Activated T-cell treated with anti-CD3 and anti-CD28 coated beads, Interleukin-2, amount 50 U/mL, for 72 hours (primary cell): ENCODE data around the gene SPRR2F. TPM values are rescaled to one million over a fixed set of nuclear protein-coding genes. Genes with fewer than 3 reads are reported as not detected.
"Not testable (repeated sequence)": the region's sequence is repeated elsewhere in the genome, so short reads cannot be mapped to it uniquely, and the experiment has no call there.

Experiments
- ATAC-seq, 2 donors: fragments of 150-1000 bp; cut with Tn5 transposase; replicated peaks in 1 of 2; 2 replicates each; pipeline ENCODE4 v1.10.0; 2021; ENCODE audit warnings: moderate library complexity in 2 of 2, mild to moderate bottlenecking in 1 of 2
- DNase-seq, 2 donors: peaks; one replicate each; pipeline ENCODE4 v3.0.0; 2021 to 2022; ENCODE audit warnings: mixed read lengths in 1 of 2
- H3K27ac Mint-ChIP-seq: one replicate; pipeline ENCODE4 v1.8.0; 2022; ENCODE audit warnings: mild to moderate bottlenecking, moderate library complexity, mixed read lengths
- H3K27me3 Mint-ChIP-seq: one replicate; pipeline ENCODE4 v1.8.0; 2022; ENCODE audit warnings: low read depth, mixed read lengths
- H3K36me3 Mint-ChIP-seq, 2 donors: one replicate each; pipeline ENCODE4 v1.8.0; 2022; ENCODE audit warnings: mixed read lengths in 2 of 2, mild to moderate bottlenecking in 1 of 2; ENCODE audit not compliant: insufficient read depth in 2 of 2
- H3K4me1 Mint-ChIP-seq: one replicate; pipeline ENCODE4 v1.8.0; 2022; ENCODE audit warnings: low read depth, mixed read lengths
- H3K4me3 Mint-ChIP-seq, 2 donors: one replicate each; pipeline ENCODE4 v1.8.0; 2022; ENCODE audit warnings: mild to moderate bottlenecking in 2 of 2, mixed read lengths in 2 of 2, moderate library complexity in 2 of 2
- H3K9me3 Mint-ChIP-seq, 2 donors: one replicate each; pipeline ENCODE4 v1.8.0; 2022; ENCODE audit warnings: mixed read lengths in 2 of 2
- total RNA-seq, 2 donors: library from RNA; stranded (reverse); gene quantifications; one replicate each; pipeline ENCODE4 v1.2.3, GENCODE V29; 2022

SPRR2F gene
- total RNA-seq = not detected

- DNase-seq (no peak), ATAC-seq (no peak)
- Mint-ChIP-seq H3K27me3 (peaks cover 2% of the 10 kb centered on the region), H3K27ac (no peak within 1 kb of the TSS), H3K4me3 (no peak within 1 kb of the TSS), H3K9me3 (no peaks in the 10 kb centered on the region), H3K36me3 (no peaks in the 10 kb centered on the region), H3K4me1 (no peaks in the 10 kb centered on the region)
Observed at GRCh38 chr1:153113416-153113815, at the start of gene SPRR2F. SPRR2F (minus strand) TSS chr1:153113516; CDS start chr1:153112733, 783 bp downstream.

GRCh38 chr1:153155541-153155940, 42.2 kb upstream of the SPRR2F start:
- peaks cover 0 to 4% of the 10 kb centered on the region in 2 donors for H3K36me3 Mint-ChIP-seq
- no peak for DNase-seq
- peaks cover 6% of the 10 kb centered on the region in 2 donors for H3K9me3 Mint-ChIP-seq
- H3K27me3 Mint-ChIP-seq = peaks cover 31% of the 10 kb centered on the region
- ATAC-seq = no peak
- no peaks in the 10 kb centered on the region for H3K4me1 Mint-ChIP-seq
- H3K4me3 Mint-ChIP-seq = no peak overlapping the region
- no peak overlapping the region for H3K27ac Mint-ChIP-seq

GRCh38 chr1:153152481-153152880, 39.2 kb upstream of the SPRR2F start:
- H3K4me3 Mint-ChIP-seq = no peak overlapping the region
- ATAC-seq (no peak), DNase-seq (no peak)

GRCh38 chr1:153150846-153151245, 37.5 kb upstream of the SPRR2F start, which contains the start of gene SPRR2G:
SPRR2G (minus strand) TSS chr1:153150890; CDS start chr1:153150110, 780 bp downstream.
- Mint-ChIP-seq H3K27me3 (peaks cover 37% of the 10 kb centered on the region), H3K36me3 (no peaks in the 10 kb centered on the region), H3K4me3 (no peak within 1 kb of the TSS), H3K9me3 (no peaks in the 10 kb centered on the region), H3K27ac (no peak within 1 kb of the TSS), H3K4me1 (no peaks in the 10 kb centered on the region)
- no peak for DNase-seq
- ATAC-seq = no peak

More at GRCh38 chr1:153152481-153152880, 39.2 kb upstream of the SPRR2F start:
- Mint-ChIP-seq H3K4me1 (no peaks in the 10 kb centered on the region), H3K27ac (no peak overlapping the region), H3K27me3 (peaks cover 38% of the 10 kb centered on the region), H3K9me3 (no peaks in the 10 kb centered on the region), H3K36me3 (no peaks in the 10 kb centered on the region)

GRCh38 chr1:153141377-153141776, 28.1 kb upstream of the SPRR2F start:
- ATAC-seq (no peak), DNase-seq (no peak)
- Mint-ChIP-seq H3K36me3 (no peaks in the 10 kb centered on the region), H3K4me3 (no peak overlapping the region), H3K9me3 (no peaks in the 10 kb centered on the region), H3K27me3 (peaks cover 26% of the 10 kb centered on the region), H3K27ac (no peak overlapping the region), H3K4me1 (no peaks in the 10 kb centered on the region)

- ATAC-seq (no peak), DNase-seq (no peak)
- Mint-ChIP-seq H3K36me3 (no peaks in the 10 kb centered on the region), H3K27ac (no peak overlapping the region), H3K4me1 (no peaks in the 10 kb centered on the region), H3K9me3 (no peaks in the 10 kb centered on the region), H3K4me3 (no peak overlapping the region), H3K27me3 (peaks cover 21% of the 10 kb centered on the region)
Observed at GRCh38 chr1:153140484-153140883, 27.2 kb upstream of the SPRR2F start.

- H3K4me1 Mint-ChIP-seq = no peaks in the 10 kb centered on the region
- ATAC-seq = no peak
- H3K27ac Mint-ChIP-seq = no peak overlapping the region
- H3K27me3 Mint-ChIP-seq = peaks cover 39% of the 10 kb centered on the region
- no peak overlapping the region for H3K4me3 Mint-ChIP-seq
- DNase-seq = no peak
- no peaks in the 10 kb centered on the region for H3K36me3 Mint-ChIP-seq
- H3K9me3 Mint-ChIP-seq = peaks cover 0 to 2% of the 10 kb centered on the region in 2 donors
Observed at GRCh38 chr1:153133743-153134142, 20.4 kb upstream of the SPRR2F start.

GRCh38 chr1:153133267-153133666, 20.0 kb upstream of the SPRR2F start:
- ATAC-seq (no peak), DNase-seq (no peak)
- Mint-ChIP-seq H3K4me1 (no peaks in the 10 kb centered on the region), H3K9me3 (peaks cover 0 to 2% of the 10 kb centered on the region in 2 donors), H3K27ac (no peak overlapping the region), H3K4me3 (no peak overlapping the region), H3K27me3 (peaks cover 39% of the 10 kb centered on the region), H3K36me3 (no peaks in the 10 kb centered on the region)

- not testable (repeated sequence) for H3K27ac Mint-ChIP-seq, ATAC-seq, H3K36me3 Mint-ChIP-seq, DNase-seq, H3K9me3 Mint-ChIP-seq, H3K4me1 Mint-ChIP-seq, H3K4me3 Mint-ChIP-seq
- H3K27me3 Mint-ChIP-seq = peaks cover 24% of the 10 kb centered on the region
Observed at GRCh38 chr1:153128688-153129087, 15.4 kb upstream of the SPRR2F start.

GRCh38 chr1:153127296-153127695, 14.0 kb upstream of the SPRR2F start:
- H3K27me3 Mint-ChIP-seq = peaks cover 24% of the 10 kb centered on the region
- no peaks in the 10 kb centered on the region for H3K4me1 Mint-ChIP-seq
- no peak for DNase-seq
- H3K27ac Mint-ChIP-seq = no peak overlapping the region
- H3K36me3 Mint-ChIP-seq = no peaks in the 10 kb centered on the region
- ATAC-seq = no peak
- H3K9me3 Mint-ChIP-seq = peaks cover 3 to 5% of the 10 kb centered on the region in 2 donors
- H3K4me3 Mint-ChIP-seq = no peak overlapping the region

GRCh38 chr1:153125536-153125935, 12.2 kb upstream of the SPRR2F start:
- no peaks in the 10 kb centered on the region for H3K36me3 Mint-ChIP-seq
- H3K4me1 Mint-ChIP-seq = no peaks in the 10 kb centered on the region
- DNase-seq (no peak), ATAC-seq (no peak)
- no peak overlapping the region for H3K27ac Mint-ChIP-seq
- peaks cover 3 to 5% of the 10 kb centered on the region in 2 donors for H3K9me3 Mint-ChIP-seq
- H3K27me3 Mint-ChIP-seq = peaks cover 21% of the 10 kb centered on the region
- no peak overlapping the region for H3K4me3 Mint-ChIP-seq

GRCh38 chr1:153123793-153124192, 10.5 kb upstream of the SPRR2F start:
- DNase-seq, H3K4me1 Mint-ChIP-seq, H3K4me3 Mint-ChIP-seq, H3K36me3 Mint-ChIP-seq, ATAC-seq, H3K27ac Mint-ChIP-seq, H3K9me3 Mint-ChIP-seq: not testable (repeated sequence)
- peaks cover 12% of the 10 kb centered on the region for H3K27me3 Mint-ChIP-seq

- Mint-ChIP-seq H3K4me3 (no peak overlapping the region), H3K27me3 (peaks cover 12% of the 10 kb centered on the region)
Observed at GRCh38 chr1:153122831-153123421, 9.6 kb upstream of the SPRR2F start.

GRCh38 chr1:153120945-153121344, 7.6 kb upstream of the SPRR2F start:
- Mint-ChIP-seq H3K9me3 (peaks cover 1 to 5% of the 10 kb centered on the region in 2 donors), H3K27me3 (peaks cover 12% of the 10 kb centered on the region), H3K4me1 (no peaks in the 10 kb centered on the region), H3K36me3 (no peaks in the 10 kb centered on the region), H3K4me3 (no peak overlapping the region), H3K27ac (no peak overlapping the region)
- ATAC-seq = no peak
- DNase-seq = no peak

More at GRCh38 chr1:153122831-153123421, 9.6 kb upstream of the SPRR2F start:
- no peaks in the 10 kb centered on the region for H3K4me1 Mint-ChIP-seq
- no peak overlapping the region for H3K27ac Mint-ChIP-seq
- ATAC-seq (no peak), DNase-seq (no peak)
- no peaks in the 10 kb centered on the region for H3K36me3 Mint-ChIP-seq
- peaks cover 1 to 5% of the 10 kb centered on the region in 2 donors for H3K9me3 Mint-ChIP-seq
